GM18508 (cell line): ENCODE measurements around the gene NDUFV3.
"Not testable (repeated sequence)": the region's sequence is repeated elsewhere in the genome, so short reads cannot be mapped to it uniquely, and the experiment has no call there.

Source experiments
- ATAC-seq: cut with Tn5 transposase; IDR thresholded peaks from one replicate; pipeline ENCODE4 v1.9.1; 2021; ENCODE audit warnings: moderate number of reproducible peaks; ENCODE audit not compliant: insufficient read depth, unreplicated experiment

Gene NDUFV3

DNA sequence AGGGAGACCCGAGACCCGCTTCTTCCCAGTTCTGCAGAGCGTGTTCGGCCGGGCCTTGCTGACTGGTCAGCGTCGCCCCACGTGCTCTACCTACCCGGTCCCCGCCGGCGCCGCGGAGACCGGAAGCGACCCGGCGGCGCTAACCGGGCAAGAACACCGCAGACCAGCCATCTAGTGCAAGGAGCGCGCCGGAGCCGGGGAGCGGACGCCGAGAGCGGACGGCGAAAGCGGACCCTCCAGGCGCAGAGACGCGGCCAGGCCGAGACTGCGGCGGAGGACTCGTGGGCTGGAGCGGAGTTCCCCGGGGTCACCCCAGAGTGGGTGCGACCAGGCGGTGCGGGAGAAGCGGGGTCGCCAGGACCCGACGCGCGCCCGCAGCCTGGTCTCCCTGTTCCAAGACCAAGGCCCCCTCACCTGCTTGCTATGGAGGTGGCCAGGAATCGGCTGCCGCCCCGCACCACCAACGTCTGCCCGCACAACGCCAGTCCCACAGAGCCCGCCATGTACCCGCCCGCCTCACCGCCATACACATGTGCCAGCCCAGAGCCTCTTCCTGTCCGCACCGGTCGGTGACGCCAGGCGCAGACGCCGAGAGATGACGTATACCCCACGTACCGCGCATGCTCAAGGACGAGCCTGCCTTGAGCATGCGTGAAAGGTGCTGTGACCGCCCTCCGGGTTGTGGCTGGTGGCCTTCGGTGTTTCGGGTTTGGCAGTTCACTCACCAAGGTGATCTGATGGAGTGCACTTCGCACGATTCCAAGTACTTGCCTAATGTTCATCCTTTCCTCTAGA is 13.9 kb upstream of the NDUFV3 start, which contains the start of gene WDR4:
WDR4 (minus strand) TSS at position 547 of the 795 bp plus-strand sequence; CDS start at position 503, 44 bp downstream.
- peak; percentile 56 for ATAC-seq

DNA sequence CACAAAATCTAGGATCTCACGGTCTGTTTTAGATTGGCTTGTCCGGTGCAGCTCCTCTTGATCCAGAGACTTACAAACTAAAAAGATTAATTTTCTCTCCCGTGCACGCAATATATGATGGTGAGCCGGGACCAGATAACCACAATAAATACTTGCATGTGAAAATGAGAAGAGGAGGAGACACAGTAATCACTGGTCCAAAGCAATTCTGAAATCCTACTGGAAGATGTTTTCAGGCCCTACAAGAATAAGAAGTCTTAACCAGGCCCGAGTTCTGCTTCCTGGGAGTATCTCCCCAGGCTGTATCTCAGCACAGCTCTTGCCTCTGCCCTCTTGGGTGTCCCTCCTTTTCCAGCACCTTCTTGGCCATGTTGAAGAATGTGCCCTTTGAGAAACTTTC is 12.8 kb upstream of the NDUFV3 start:
- ATAC-seq, result no peak

DNA sequence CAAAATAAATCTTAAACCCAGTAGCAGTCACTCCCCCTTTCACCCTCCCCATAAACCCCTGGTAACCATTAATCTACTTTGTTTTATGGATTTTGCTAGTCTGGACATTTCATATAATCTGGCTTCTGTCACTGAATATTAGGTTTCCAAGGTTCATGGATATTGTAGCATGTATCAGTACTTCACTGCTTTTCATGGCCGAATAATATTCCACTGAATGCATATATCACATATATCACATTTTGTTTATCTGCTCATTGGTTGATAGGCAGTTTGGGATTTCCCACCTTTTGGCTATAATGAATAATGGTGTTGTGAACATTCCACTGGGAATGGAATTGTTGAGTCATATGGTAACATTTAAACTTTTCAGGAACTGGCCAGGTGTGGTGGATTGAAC is 9.2 kb upstream of the NDUFV3 start:
- ATAC-seq, result no peak

GRCh38 chr21:42887326-42887725 is 5.8 kb upstream of the NDUFV3 start:
- ATAC-seq, result no peak

DNA sequence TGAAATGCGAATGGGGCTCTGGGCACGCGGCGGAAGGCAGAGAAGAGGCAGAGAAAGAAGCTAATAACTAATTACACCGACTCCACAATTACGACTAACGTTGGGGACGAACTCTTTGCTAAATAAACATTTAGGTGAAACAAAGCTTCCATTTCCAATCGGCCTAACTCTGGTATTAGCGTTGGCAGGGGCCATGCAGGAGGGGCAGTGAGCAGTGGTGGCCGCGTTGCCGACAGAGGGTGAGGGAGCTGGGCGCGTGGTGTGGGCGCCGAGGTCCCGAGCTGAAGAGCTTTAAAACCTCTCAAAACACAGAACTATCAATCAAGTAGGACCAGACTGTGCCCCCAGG is 553 bp upstream of the NDUFV3 start:
- ATAC-seq, result no peak

- ATAC-seq, result no peak
Measured at GRCh38 chr21:42900446-42900845, 7.3 kb downstream of the NDUFV3 start.

DNA sequence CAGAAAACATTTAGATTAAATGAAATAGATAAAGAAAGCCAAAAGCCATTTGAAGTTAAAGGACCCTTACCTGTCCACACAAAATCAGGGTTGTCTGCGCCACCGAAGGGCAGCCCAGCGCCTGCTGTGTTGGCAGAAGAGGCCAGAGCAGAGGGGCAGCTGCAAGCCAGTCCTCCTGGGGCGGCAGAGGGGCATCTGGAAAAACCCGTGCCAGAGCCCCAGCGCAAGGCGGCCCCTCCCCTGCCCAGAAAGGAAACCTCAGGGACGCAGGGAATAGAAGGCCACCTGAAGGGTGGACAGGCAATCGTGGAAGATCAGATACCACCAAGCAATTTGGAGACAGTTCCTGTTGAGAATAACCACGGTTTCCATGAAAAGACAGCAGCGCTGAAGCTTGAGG is 10.7 kb downstream of the NDUFV3 start:
- ATAC-seq, result no peak

GRCh38 chr21:42905195-42905594 is 12.1 kb downstream of the NDUFV3 start:
- ATAC-seq, result no peak

- no peak for ATAC-seq
Measured at GRCh38 chr21:42906233-42906632, 13.1 kb downstream of the NDUFV3 start.

GRCh38 chr21:42908484-42908883 is 15.4 kb downstream of the NDUFV3 start:
- not testable (repeated sequence) for ATAC-seq

- ATAC-seq, result not testable (repeated sequence)
Measured at GRCh38 chr21:42911920-42912319, 18.8 kb downstream of the NDUFV3 start.

GRCh38 chr21:42913476-42913875 is 20.4 kb downstream of the NDUFV3 start:
- ATAC-seq, result no peak

DNA sequence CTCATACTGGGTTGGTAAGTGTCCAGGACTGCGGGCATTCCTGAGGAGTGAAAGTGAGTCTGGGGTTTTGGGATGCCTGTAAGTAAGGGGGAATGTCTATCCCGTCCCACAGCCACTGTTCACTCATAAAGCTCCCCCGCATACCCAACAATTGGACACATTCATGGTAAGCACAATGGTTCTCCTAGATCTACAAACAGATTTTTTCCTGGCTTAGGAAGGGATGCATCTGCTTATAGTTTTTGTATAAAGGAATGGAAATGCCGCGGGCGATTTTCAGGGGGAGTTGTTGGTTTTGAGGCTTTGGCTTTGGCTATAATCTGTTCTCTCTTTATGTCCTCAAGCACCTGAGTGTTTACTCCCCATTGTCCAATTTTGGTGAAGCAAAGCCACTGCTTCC is 25.2 kb downstream of the NDUFV3 start:
- no peak for ATAC-seq

GRCh38 chr21:42921927-42922326 is 28.8 kb downstream of the NDUFV3 start:
- ATAC-seq, result no peak

- no peak for ATAC-seq
Measured at GRCh38 chr21:42922918-42923317, 29.8 kb downstream of the NDUFV3 start.

GRCh38 chr21:42923553-42924432 is 30.7 kb downstream of the NDUFV3 start:
- no peak for ATAC-seq

GRCh38 chr21:42924433-42924751 is 31.3 kb downstream of the NDUFV3 start:
- ATAC-seq, result no peak

DNA sequence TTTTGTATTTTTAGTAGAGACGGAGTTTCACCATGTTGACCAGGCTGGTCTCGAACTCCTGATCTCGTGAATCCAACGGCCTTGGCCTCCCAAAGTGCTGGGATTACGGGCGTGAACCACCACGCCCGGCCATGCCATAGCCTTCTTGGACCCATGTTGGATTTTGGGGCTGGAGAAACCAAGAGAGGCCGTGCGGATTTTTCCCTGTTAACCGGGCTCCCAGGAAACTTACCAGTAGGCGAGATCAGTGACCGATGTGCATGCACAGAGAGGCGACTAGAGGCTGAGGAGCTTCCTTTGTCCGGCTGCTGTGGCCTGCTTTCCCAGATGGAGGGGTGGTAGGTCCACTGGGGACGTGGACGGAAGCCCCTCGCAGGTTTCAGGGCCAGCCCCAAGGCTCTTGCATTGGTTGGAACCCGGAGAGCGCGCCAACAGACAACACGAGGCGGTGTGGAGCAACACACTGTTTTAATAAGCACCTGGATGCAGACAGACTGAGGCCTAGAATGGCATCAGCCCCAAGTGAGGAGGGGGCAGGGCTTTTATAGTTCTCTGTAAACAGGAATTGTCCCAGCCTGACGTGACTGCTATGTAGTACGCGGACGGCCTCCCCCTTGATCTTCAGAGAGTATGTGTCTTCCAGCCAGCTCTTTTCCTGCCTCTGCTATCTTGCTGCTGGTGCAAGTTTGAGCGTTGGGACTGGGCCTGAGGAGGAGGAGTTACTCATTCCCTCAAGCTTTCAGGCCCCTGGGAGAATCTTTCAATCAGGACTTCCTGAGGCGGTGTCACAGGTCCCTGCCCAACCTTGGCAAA is 32.2 kb downstream of the NDUFV3 start, which contains the start of gene ERVH48-1:
ERVH48-1 (minus strand) TSS at position 517 of the 813 bp plus-strand sequence. CDS start 6,624 bp downstream, outside the sequence.
- ATAC-seq, result no peak

GRCh38 chr21:42927474-42928200 is 34.5 kb downstream of the NDUFV3 start:
- ATAC-seq, result not testable (repeated sequence)

- ATAC-seq, result no peak
Measured at GRCh38 chr21:42929969-42930368, 36.9 kb downstream of the NDUFV3 start.
